IMR-90 (cell line): ENCODE data around the gene LLGL2. TPM values are rescaled to one million over a fixed set of nuclear protein-coding genes. Genes with fewer than 3 reads are reported as not detected.

ENCODE experiments used
- ATAC-seq: fragments of 200-7000 bp; cut with Tn5 transposase; 2 replicates; pipeline ENCODE4 v1.9.1; 2020; ENCODE audit warnings: low read depth, mild to moderate bottlenecking, moderate library complexity
- BruUV-seq: library from RNA; stranded (reverse); fragments of 400-500 nt; replicated peaks from 2 replicates; lab custom pipeline; 2021; lab: Mats Ljungman, UMichigan
- CTCF ChIA-PET: fragments of 300-600 bp; formaldehyde crosslinking; extraction: SDS; loops from one replicate; lab custom pipeline; 2021; ENCODE audit warnings: antibody characterized with exemption; lab: Yijun Ruan, JAX
- POLR2A ChIA-PET: fragments of 300-600 bp; sonication (Branson Sonifier 250); formaldehyde crosslinking; loops from one replicate; lab custom pipeline; 2022; ENCODE audit warnings: antibody characterized with exemption; ENCODE audit not compliant: unreplicated experiment; lab: Charles Lee
- DNase-seq: peaks from one replicate; pipeline ENCODE4 v3.0.0; 2013
- H2AFZ ChIP-seq: replicated peaks from 2 replicates; pipeline ENCODE3; 2013; ENCODE audit warnings: low read length, mild to moderate bottlenecking; ENCODE audit not compliant: poor library complexity
- H2AK5ac ChIP-seq: 2 replicates; pipeline ENCODE4 v1.6.1; 2013; ENCODE audit warnings: low read depth, low read length, inconsistent platforms
- H2AK9ac ChIP-seq: replicated peaks from 2 replicates; pipeline ENCODE3; 2013; ENCODE audit warnings: mild to moderate bottlenecking, low read depth, low read length, moderate library complexity; ENCODE audit not compliant: poor library complexity
- H2BK120ac ChIP-seq: 2 replicates; pipeline ENCODE4 v1.6.1; 2013; ENCODE audit warnings: low read depth, low read length, inconsistent platforms
- H2BK15ac ChIP-seq: 3 replicates; pipeline ENCODE4 v1.6.1; 2013; ENCODE audit warnings: low read depth, low read length, inconsistent platforms
- H2BK20ac ChIP-seq: 2 replicates; pipeline ENCODE4 v1.6.1; 2013; ENCODE audit warnings: low read depth, mild to moderate bottlenecking, inconsistent platforms, low read length, moderate library complexity
- H2BK5ac ChIP-seq: 2 replicates; pipeline ENCODE4 v1.6.1; 2013; ENCODE audit warnings: mild to moderate bottlenecking, low read depth, low read length, inconsistent platforms; ENCODE audit not compliant: poor library complexity, severe bottlenecking
- H3K14ac ChIP-seq: replicated peaks from 2 replicates; pipeline ENCODE4 v1.6.1; 2013; ENCODE audit warnings: low read depth, low read length, inconsistent platforms
- H3K18ac ChIP-seq: 2 replicates; pipeline ENCODE4 v1.6.1; 2013; ENCODE audit warnings: low read depth, low read length, control low read depth
- H3K23ac ChIP-seq: 2 replicates; pipeline ENCODE4 v1.6.1; 2013; ENCODE audit warnings: low read depth, low read length, inconsistent platforms
- H3K27ac ChIP-seq: 2 replicates; pipeline ENCODE4 v1.5.1; 2013; ENCODE audit warnings: mild to moderate bottlenecking, control low read depth, low read length; ENCODE audit not compliant: insufficient read depth
- H3K27me3 ChIP-seq: 2 replicates; pipeline ENCODE4 v1.6.1; 2013; ENCODE audit warnings: low read length; ENCODE audit not compliant: control insufficient read depth, insufficient read depth
- H3K36me3 ChIP-seq: 2 replicates; pipeline ENCODE4 v1.6.1; 2013; ENCODE audit warnings: low read length, mixed read lengths; ENCODE audit not compliant: control insufficient read depth, insufficient read depth
- H3K4ac ChIP-seq: 2 replicates; pipeline ENCODE4 v1.6.1; 2013; ENCODE audit warnings: low read depth, low read length, inconsistent platforms
- H3K4me1 ChIP-seq: 2 replicates; pipeline ENCODE4 v1.6.1; 2013; ENCODE audit warnings: low read length, mixed read lengths; ENCODE audit not compliant: control insufficient read depth, insufficient read depth
- H3K4me2 ChIP-seq: 2 replicates; pipeline ENCODE4 v1.6.1; 2013; ENCODE audit warnings: low read depth, mild to moderate bottlenecking, control low read depth, low read length, moderate library complexity
- H3K4me3 ChIP-seq: 2 replicates; pipeline ENCODE4 v1.5.1; 2013; ENCODE audit warnings: low read depth, mild to moderate bottlenecking, control low read depth, low read length, moderate library complexity; ENCODE audit not compliant: insufficient read depth
- H3K56ac ChIP-seq: 2 replicates; pipeline ENCODE4 v1.6.1; 2013; ENCODE audit warnings: low read length, inconsistent platforms; ENCODE audit not compliant: insufficient read depth; ENCODE audit errors: extremely low read depth
- H3K79me1 ChIP-seq, 2 experiments: 2 replicates each; pipeline ENCODE4 v1.6.1; 2013; ENCODE audit warnings: low read length in 2 of 2, inconsistent platforms in 1 of 2, low read depth in 1 of 2
- H3K9ac ChIP-seq: 2 replicates; pipeline ENCODE4 v1.6.1; 2013; ENCODE audit warnings: low read depth, low read length, control low read depth
- H3K9me1 ChIP-seq: 2 replicates; pipeline ENCODE4 v1.6.1; 2013; ENCODE audit warnings: low read length, inconsistent platforms; ENCODE audit not compliant: insufficient read depth
- H3K9me3 ChIP-seq: 2 replicates; pipeline ENCODE4 v1.6.1; 2013; ENCODE audit warnings: low read length; ENCODE audit not compliant: control insufficient read depth, insufficient read depth
- H4K20me1 ChIP-seq: 2 replicates; pipeline ENCODE4 v1.6.1; 2013; ENCODE audit warnings: low read length, inconsistent platforms; ENCODE audit not compliant: insufficient read depth
- H4K5ac ChIP-seq: 2 replicates; pipeline ENCODE4 v1.6.1; 2013; ENCODE audit warnings: mild to moderate bottlenecking, low read depth, low read length, control low read depth
- H4K8ac ChIP-seq, 2 experiments: 2 replicates each; pipeline ENCODE4 v1.6.1; 2013; ENCODE audit warnings: low read depth in 2 of 2, low read length in 2 of 2, control low read depth in 1 of 2, inconsistent platforms in 1 of 2
- H4K91ac ChIP-seq: 2 replicates; pipeline ENCODE4 v1.6.1; 2013; ENCODE audit warnings: low read depth, low read length, inconsistent platforms; ENCODE audit not compliant: insufficient read depth
- CHD1 ChIP-seq: IDR thresholded peaks from 2 replicates; pipeline ENCODE4 v1.6.1; 2012; ENCODE audit warnings: low read depth, low read length, improper control_type of control experiment
- CTCF ChIP-seq: conservative IDR thresholded peaks from 2 replicates; pipeline ENCODE4 v1.5.1; 2012; ENCODE audit warnings: mild to moderate bottlenecking, low read depth, low read length, improper control_type of control experiment
- ELK1 ChIP-seq: fragments of 150-350 bp; IDR thresholded peaks from 2 replicates; pipeline ENCODE4 v1.6.1; 2016; ENCODE audit warnings: low read depth, mild to moderate bottlenecking, low read length, moderate library complexity, borderline replicate concordance
- FOS ChIP-seq: fragments of 150-350 bp; IDR thresholded peaks from 2 replicates; pipeline ENCODE4 v1.6.1; 2016; ENCODE audit warnings: low read depth, low read length
- MAFK ChIP-seq: IDR thresholded peaks from 2 replicates; pipeline ENCODE4 v1.6.1; 2012; ENCODE audit warnings: low read depth, low read length, improper control_type of control experiment
- NFE2L2 ChIP-seq: fragments of 150-350 bp; IDR thresholded peaks from 2 replicates; pipeline ENCODE4 v1.6.1; 2016; ENCODE audit warnings: low read depth, mild to moderate bottlenecking, low read length
- POLR2A ChIP-seq: IDR thresholded peaks from 2 replicates; pipeline ENCODE4 v1.6.1; 2012; ENCODE audit warnings: mild to moderate bottlenecking, low read depth, low read length
- RAD21 ChIP-seq: IDR thresholded peaks from 2 replicates; pipeline ENCODE4 v1.6.1; 2012; ENCODE audit warnings: low read length, improper control_type of control experiment
- RCOR1 ChIP-seq: IDR thresholded peaks from 2 replicates; pipeline ENCODE4 v1.6.1; 2012; ENCODE audit warnings: mild to moderate bottlenecking, low read length, improper control_type of control experiment; ENCODE audit not compliant: insufficient replicate concordance
- SMC3 ChIP-seq: fragments of 150-350 bp; IDR thresholded peaks from 2 replicates; pipeline ENCODE4 v1.6.1; 2016; ENCODE audit warnings: low read depth, mild to moderate bottlenecking, antibody characterized with exemption, low read length, moderate library complexity
- WGBS, 2 experiments: methylation state at CpG; one replicate each; pipeline versions ENCODE4 v1.1.5 to v1.1.7; 2013; ENCODE audit warnings: missing lambda C conversion rate in 2 of 2; ENCODE audit not compliant: insufficient read length in 1 of 2; ENCODE audit errors: extremely low coverage in 2 of 2; 5-methylcytosine and 5-hydroxymethylcytosine counted together
- dilution Hi-C: fragments of 300-500 bp; cut with HindIII; formaldehyde crosslinking; loops from one replicate; pipeline ENCODE4 v1.14.3; 2018; ENCODE audit warnings: low sequenced_read_pairs; ENCODE audit not compliant: unreplicated experiment
- in situ Hi-C: fragments of 300-500 bp; cut with MboI; formaldehyde crosslinking; loops from 3 replicates; pipeline ENCODE4 v1.14.3; 2019; ENCODE audit warnings: low sequenced_read_pairs, inconsistent platforms, mixed read lengths
- intact Hi-C: fragments of 100-400 bp; cut with micrococcal nuclease; formaldehyde crosslinking; loops from 2 replicates; pipeline ENCODE4 v1.10.0; 2022
- polyA plus RNA-seq, 3 experiments: library from polyadenylated mRNA; depleted of rRNA; stranded (reverse); fragments of >200 nt; gene quantifications; 2 replicates each; pipeline ENCODE4 v1.2.3, GENCODE V29; 2012; ENCODE audit warnings: low replicate concordance in 1 of 3
- total RNA-seq: library from RNA; depleted of rRNA; stranded (reverse); fragments of >200 nt; gene quantifications from 2 replicates; pipeline ENCODE4 v1.2.3, GENCODE V29; 2012
- TF ChIP-seq, protein P1 (sequence below): fragments of 150-350 bp; IDR thresholded peaks from 2 replicates; pipeline ENCODE4 v1.6.1; 2017; ENCODE audit warnings: mild to moderate bottlenecking, antibody characterized with exemption, low read length, low read depth

The LLGL2 gene
- total and polyA plus RNA-seq, 2 of the 4 experiments (the other 2 are of a cell fraction): 0.54 to 0.72 TPM

GRCh38 chr17:75476271-75476671 lies 49.2 kb upstream of the LLGL2 start:
- H4K5ac ChIP-seq: peak overlapping the region; percentile 33; the same call in 1 of the 2 replicates
- TF ChIP-seq ELK1 (no peak), CTCF (no peak), FOS (no peak), CHD1 (no peak), RAD21 (no peak), NFE2L2 (no peak), POLR2A (no peak), SMC3 (no peak), MAFK (no peak), RCOR1 (no peak)
- TF ChIP-seq, protein P1, sequence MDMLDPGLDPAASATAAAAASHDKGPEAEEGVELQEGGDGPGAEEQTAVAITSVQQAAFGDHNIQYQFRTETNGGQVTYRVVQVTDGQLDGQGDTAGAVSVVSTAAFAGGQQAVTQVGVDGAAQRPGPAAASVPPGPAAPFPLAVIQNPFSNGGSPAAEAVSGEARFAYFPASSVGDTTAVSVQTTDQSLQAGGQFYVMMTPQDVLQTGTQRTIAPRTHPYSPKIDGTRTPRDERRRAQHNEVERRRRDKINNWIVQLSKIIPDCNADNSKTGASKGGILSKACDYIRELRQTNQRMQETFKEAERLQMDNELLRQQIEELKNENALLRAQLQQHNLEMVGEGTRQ: no peak
- H3K4me3 ChIP-seq: no peak overlapping the region
- peak overlapping the region; percentile 75; the same call in 1 of the 2 replicates for H3K4ac ChIP-seq
- POLR2A ChIA-PET: no interaction called here
- peak overlapping the region; percentile 53 for H3K4me2 ChIP-seq
- intact Hi-C loops (no loop called here), in situ Hi-C loops (no loop called here), dilution Hi-C loops (no loop called here)
- peak overlapping the region; percentile 41; the same call in 1 of the 3 replicates for H2BK15ac ChIP-seq
- H2AFZ ChIP-seq: peak overlapping the region; percentile 64
- peak overlapping the region; percentile 10; the same call in 1 of the 2 replicates for H3K9ac ChIP-seq
- H2BK5ac ChIP-seq: peak overlapping the region; percentile 46
- H3K23ac ChIP-seq: peak overlapping the region; percentile 57
- H2AK5ac ChIP-seq: peak overlapping the region; percentile 88; the same call in 1 of the 2 replicates
- H4K91ac ChIP-seq: peak overlapping the region; percentile 49; the same call in 1 of the 2 replicates
- H4K8ac ChIP-seq: peak overlapping the region in 1 of 2 experiments; percentile 73; a peak in 2 of 4 replicates
- H3K9me1 ChIP-seq: peaks cover 4% of the 10 kb centered on the region; the same call in 1 of the 2 replicates
- H2BK120ac ChIP-seq: peak overlapping the region; percentile 38; the same call in 1 of the 2 replicates
- CTCF ChIA-PET: interaction anchor here (0.7 kb wide), 1 partner anchor 50 kb away, joined by 3 read pairs; no protein-coding TSS in a partner anchor
- H3K79me1 ChIP-seq: peaks cover 22 to 53% of the 10 kb centered on the region in 2 experiments
- peak overlapping the region; percentile 43; the same call in 1 of the 2 replicates for H3K14ac ChIP-seq
- no peaks in the 10 kb centered on the region for H3K27me3 ChIP-seq
- H3K18ac ChIP-seq: no peak overlapping the region
- H3K27ac ChIP-seq: no peak overlapping the region
- WGBS, 2 experiments: 40% methylated on average over 2 of the region's 8 CpGs; no CpG with 5 or more reads in 1 of the 2 experiments
- DNase-seq (peak; percentile 39), ATAC-seq (peak; percentile 80)
- H3K36me3 ChIP-seq: peaks cover 19% of the 10 kb centered on the region; the same call in 1 of the 2 replicates
- H3K56ac ChIP-seq: no peak overlapping the region
- peaks cover 33% of the 10 kb centered on the region for H4K20me1 ChIP-seq
- H2BK20ac ChIP-seq: no peak overlapping the region; the same call in 1 of the 2 replicates
- H2AK9ac ChIP-seq: no peak overlapping the region
- H3K9me3 ChIP-seq: no peaks in the 10 kb centered on the region
- peaks cover 10% of the 10 kb centered on the region for H3K4me1 ChIP-seq
- BruUV-seq: no TSS peak
